DMS114 treated with DMSO at 0.1 percent for 48 hours (cell line): ENCODE results near the gene RFX2.
"Not testable (repeated sequence)": the region's sequence is repeated elsewhere in the genome, so short reads cannot be mapped to it uniquely, and the experiment has no call there.

Experiments
- DNase-seq: peaks from one replicate; lab custom pipeline; 2025; ENCODE audit not compliant: unreplicated experiment; lab: John Stamatoyannopoulos, UW

RFX2 gene

GRCh38 chr19:6017576-6017975 is 92.7 kb downstream of the RFX2 start:
- no peak for DNase-seq

- DNase-seq, result no peak
Measured at GRCh38 chr19:6015841-6016545, 94.3 kb downstream of the RFX2 start.

- no peak for DNase-seq
Measured at GRCh38 chr19:6014551-6015135, 95.7 kb downstream of the RFX2 start.

GRCh38 chr19:6012426-6013170 is 97.7 kb downstream of the RFX2 start:
- no peak for DNase-seq

GRCh38 chr19:6011794-6012193 is 98.5 kb downstream of the RFX2 start:
- no peak for DNase-seq

- DNase-seq, result no peak
Measured at GRCh38 chr19:6011206-6011605, 99.1 kb downstream of the RFX2 start.

- DNase-seq, result no peak
Measured at GRCh38 chr19:6010107-6010506, 100.2 kb downstream of the RFX2 start.

- no peak for DNase-seq
Measured at GRCh38 chr19:6007866-6008265, 102.4 kb downstream of the RFX2 start.

- no peak for DNase-seq
Measured at GRCh38 chr19:6006896-6007295, 103.4 kb downstream of the RFX2 start.

GRCh38 chr19:6006070-6006446 is 104.2 kb downstream of the RFX2 start:
- DNase-seq, result not testable (repeated sequence)

GRCh38 chr19:6005321-6006069 is 104.8 kb downstream of the RFX2 start:
- DNase-seq, result no peak

GRCh38 chr19:6003976-6004375 is 106.3 kb downstream of the RFX2 start:
- DNase-seq, result no peak

- DNase-seq, result no peak
Measured at GRCh38 chr19:6002591-6002990, 107.7 kb downstream of the RFX2 start.

GRCh38 chr19:6000228-6000847 is 110.0 kb downstream of the RFX2 start:
- DNase-seq, result no peak

GRCh38 chr19:5999693-6000092 is 110.6 kb downstream of the RFX2 start:
- no peak for DNase-seq

GRCh38 chr19:5997371-5997770 is 112.9 kb downstream of the RFX2 start:
- DNase-seq, result no peak

- no peak for DNase-seq
Measured at GRCh38 chr19:5996623-5997320, 113.5 kb downstream of the RFX2 start.

- no peak for DNase-seq
Measured at GRCh38 chr19:5996102-5996501, 114.2 kb downstream of the RFX2 start.

- DNase-seq, result no peak
Measured at GRCh38 chr19:5995606-5996005, 114.7 kb downstream of the RFX2 start.

GRCh38 chr19:5994405-5995165 is 115.7 kb downstream of the RFX2 start:
- no peak for DNase-seq
